ENCODE results near the gene CHCHD4.
A peak's percentile ranks its signal among the peaks of the same experiment; 100 is the strongest.

CHCHD4 gene

DNA sequence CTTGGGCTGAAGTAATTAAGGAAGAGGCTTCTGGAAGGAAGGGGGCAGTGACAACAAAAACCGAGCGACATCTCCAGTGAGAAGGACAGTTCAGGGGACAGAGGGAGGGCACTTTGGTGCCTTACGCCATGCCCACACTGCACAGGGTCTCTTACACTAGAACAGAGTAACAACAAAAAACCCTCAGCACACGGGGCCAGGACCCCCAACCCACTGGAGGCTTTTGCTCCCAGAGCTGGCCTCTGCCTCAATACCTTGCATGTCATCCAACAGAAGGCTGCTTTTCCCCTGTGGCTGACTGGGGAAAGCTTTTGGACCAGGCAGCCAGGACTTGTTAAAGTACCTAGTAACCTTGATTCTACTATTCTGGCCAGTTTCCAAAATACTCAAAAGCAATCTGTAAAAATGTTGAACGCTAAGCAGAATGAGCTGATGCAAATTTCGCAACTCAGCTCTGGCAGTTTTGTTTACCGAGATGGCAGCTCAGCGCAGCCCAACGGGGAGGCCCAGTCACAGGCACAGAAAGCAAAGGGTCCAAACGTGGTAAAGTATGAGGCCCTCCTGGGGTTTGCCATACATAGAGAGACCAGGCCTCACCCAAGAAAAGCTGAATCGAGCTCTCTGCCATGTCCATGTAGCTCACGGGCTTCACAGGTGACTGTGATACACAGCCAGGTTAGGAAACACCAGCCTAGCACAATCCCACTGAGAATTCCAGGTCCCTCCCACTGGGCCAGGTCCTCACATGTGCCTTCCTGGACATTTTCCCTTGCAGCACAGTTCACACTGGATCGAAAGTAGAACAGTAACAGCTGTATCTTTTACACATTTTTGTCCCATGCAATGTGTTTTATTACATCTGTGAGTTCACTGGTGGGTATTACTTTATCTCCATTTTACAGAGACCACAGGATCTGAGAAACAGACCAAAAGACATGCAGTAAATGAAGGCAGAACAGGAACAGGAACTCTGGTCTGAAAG lies 6.0 kb downstream of the CHCHD4 start (continued):
- TF ChIP-seq, protein P1, sequence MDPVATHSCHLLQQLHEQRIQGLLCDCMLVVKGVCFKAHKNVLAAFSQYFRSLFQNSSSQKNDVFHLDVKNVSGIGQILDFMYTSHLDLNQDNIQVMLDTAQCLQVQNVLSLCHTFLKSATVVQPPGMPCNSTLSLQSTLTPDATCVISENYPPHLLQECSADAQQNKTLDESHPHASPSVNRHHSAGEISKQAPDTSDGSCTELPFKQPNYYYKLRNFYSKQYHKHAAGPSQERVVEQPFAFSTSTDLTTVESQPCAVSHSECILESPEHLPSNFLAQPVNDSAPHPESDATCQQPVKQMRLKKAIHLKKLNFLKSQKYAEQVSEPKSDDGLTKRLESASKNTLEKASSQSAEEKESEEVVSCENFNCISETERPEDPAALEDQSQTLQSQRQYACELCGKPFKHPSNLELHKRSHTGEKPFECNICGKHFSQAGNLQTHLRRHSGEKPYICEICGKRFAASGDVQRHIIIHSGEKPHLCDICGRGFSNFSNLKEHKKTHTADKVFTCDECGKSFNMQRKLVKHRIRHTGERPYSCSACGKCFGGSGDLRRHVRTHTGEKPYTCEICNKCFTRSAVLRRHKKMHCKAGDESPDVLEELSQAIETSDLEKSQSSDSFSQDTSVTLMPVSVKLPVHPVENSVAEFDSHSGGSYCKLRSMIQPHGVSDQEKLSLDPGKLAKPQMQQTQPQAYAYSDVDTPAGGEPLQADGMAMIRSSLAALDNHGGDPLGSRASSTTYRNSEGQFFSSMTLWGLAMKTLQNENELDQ (tag by site-specific recombination; IDR thresholded peaks at IDR 0.05; ENCODE audit: low read depth), result no peak
- TF ChIP-seq ZNF626 (tag by site-specific recombination; IDR thresholded peaks at IDR 0.05), result no peak
- 0 out of 2 replicates have a peak, but pooled peaks have one; percentile 10 for TF ChIP-seq ZNF335 (tag by site-specific recombination; conservative IDR thresholded peaks at IDR 0.05)
- no peak for TF ChIP-seq GLIS1 (tag by site-specific recombination; IDR thresholded peaks at IDR 0.05)
- TF ChIP-seq, protein P2, sequence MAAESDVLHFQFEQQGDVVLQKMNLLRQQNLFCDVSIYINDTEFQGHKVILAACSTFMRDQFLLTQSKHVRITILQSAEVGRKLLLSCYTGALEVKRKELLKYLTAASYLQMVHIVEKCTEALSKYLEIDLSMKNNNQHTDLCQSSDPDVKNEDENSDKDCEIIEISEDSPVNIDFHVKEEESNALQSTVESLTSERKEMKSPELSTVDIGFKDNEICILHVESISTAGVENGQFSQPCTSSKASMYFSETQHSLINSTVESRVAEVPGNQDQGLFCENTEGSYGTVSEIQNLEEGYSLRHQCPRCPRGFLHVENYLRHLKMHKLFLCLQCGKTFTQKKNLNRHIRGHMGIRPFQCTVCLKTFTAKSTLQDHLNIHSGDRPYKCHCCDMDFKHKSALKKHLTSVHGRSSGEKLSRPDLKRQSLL (tag by site-specific recombination; IDR thresholded peaks at IDR 0.05), result no peak
- TF ChIP-seq SETDB1 (IDR thresholded peaks at IDR 0.05; ENCODE audit: insufficient read length, low read length), result no peak
- TF ChIP-seq, protein P3, sequence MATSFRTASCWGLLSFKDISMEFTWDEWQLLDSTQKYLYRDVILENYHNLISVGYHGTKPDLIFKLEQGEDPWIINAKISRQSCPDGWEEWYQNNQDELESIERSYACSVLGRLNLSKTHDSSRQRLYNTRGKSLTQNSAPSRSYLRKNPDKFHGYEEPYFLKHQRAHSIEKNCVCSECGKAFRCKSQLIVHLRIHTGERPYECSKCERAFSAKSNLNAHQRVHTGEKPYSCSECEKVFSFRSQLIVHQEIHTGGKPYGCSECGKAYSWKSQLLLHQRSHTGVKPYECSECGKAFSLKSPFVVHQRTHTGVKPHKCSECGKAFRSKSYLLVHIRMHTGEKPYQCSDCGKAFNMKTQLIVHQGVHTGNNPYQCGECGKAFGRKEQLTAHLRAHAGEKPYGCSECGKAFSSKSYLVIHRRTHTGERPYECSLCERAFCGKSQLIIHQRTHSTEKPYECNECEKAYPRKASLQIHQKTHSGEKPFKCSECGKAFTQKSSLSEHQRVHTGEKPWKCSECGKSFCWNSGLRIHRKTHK (tag by site-specific recombination; IDR thresholded peaks at IDR 0.05), result no peak

DNA sequence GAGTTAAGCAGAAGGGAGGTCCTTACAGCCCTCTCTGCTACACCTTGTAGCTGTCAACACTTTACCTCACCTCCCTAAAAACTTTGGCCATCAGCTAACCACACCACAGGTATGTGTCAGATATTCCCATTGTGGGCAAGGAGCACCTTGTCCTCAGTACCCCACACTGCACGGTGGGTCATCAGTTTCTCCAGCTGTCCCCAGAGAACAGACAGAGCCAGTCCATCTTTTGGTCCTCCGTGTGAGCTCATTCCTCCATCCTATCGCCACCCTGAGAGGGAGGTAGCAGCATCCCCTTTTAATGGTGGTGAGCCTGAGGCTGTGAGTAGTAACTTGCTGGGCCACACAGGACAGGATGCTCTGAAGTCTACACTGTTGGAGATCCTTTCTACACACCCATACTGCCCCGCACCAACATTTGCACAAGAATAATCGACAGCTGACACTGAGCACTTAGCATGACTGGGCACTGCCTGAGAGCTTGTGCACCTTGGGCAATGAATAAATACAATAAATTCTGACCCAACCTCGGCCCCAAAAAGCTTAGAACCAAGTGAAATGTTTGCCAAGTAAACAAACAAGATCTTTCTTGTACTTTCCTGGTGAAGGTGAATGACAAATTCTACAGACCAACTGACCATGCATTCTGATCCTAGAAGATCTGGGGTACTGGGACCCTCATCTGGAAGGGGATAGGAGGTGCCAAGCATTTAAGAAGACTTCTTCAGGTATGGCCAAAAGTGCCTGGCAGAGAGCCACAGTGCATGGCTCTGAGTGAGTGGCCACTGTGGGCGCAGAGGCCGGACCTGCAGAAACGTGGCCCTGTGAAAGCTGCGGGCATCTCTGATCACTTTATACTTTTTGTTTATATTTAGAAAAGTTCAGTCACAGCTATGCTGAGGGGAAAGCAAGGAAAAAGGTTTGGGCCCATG lies 6.9 kb downstream of the CHCHD4 start:
- TF ChIP-seq, protein P4, sequence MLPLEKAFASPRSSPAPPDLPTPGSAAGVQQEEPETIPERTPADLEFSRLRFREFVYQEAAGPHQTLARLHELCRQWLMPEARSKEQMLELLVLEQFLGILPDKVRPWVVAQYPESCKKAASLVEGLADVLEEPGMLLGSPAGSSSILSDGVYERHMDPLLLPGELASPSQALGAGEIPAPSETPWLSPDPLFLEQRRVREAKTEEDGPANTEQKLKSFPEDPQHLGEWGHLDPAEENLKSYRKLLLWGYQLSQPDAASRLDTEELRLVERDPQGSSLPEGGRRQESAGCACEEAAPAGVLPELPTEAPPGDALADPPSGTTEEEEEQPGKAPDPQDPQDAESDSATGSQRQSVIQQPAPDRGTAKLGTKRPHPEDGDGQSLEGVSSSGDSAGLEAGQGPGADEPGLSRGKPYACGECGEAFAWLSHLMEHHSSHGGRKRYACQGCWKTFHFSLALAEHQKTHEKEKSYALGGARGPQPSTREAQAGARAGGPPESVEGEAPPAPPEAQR (tag by site-specific recombination; IDR thresholded peaks at IDR 0.05), result no peak
- TF ChIP-seq ZNF585B (tag by site-specific recombination; IDR thresholded peaks at IDR 0.05) (no peak), ZNF211 (tag by site-specific recombination; IDR thresholded peaks at IDR 0.05; ENCODE audit: low read depth) (no peak), KLF16 (tag by site-specific recombination; IDR thresholded peaks at IDR 0.05) (no peak), ZNF792 (tag by site-specific recombination; IDR thresholded peaks at IDR 0.05) (no peak), SCRT1 (tag by site-specific recombination; IDR thresholded peaks at IDR 0.05; ENCODE audit: borderline replicate concordance) (no peak)
- TF ChIP-seq, protein P5, sequence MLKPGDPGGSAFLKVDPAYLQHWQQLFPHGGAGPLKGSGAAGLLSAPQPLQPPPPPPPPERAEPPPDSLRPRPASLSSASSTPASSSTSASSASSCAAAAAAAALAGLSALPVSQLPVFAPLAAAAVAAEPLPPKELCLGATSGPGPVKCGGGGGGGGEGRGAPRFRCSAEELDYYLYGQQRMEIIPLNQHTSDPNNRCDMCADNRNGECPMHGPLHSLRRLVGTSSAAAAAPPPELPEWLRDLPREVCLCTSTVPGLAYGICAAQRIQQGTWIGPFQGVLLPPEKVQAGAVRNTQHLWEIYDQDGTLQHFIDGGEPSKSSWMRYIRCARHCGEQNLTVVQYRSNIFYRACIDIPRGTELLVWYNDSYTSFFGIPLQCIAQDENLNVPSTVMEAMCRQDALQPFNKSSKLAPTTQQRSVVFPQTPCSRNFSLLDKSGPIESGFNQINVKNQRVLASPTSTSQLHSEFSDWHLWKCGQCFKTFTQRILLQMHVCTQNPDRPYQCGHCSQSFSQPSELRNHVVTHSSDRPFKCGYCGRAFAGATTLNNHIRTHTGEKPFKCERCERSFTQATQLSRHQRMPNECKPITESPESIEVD (tag by site-specific recombination; IDR thresholded peaks at IDR 0.05), result no peak
- no peak overlapping the region for H3K27ac ChIP-seq (ENCODE audit: extremely low read depth, low read depth, low read length)
- POLR2A ChIA-PET, result no interaction called here
- peaks cover 4 to 77% of the 10 kb centered on the region in 2 experiments; a peak in 1 of 3 replicates for H3K36me3 ChIP-seq (ENCODE audit: control insufficient read depth in 2 of 2, insufficient read depth in 1 of 2, low read length in 2 of 2)
- H3K4me1 ChIP-seq (ENCODE audit: control insufficient read depth, insufficient read depth, low read length), result no peaks in the 10 kb centered on the region
- CTCF ChIA-PET, result interaction anchor here (0.6 kb wide), 1 partner anchor 350 kb away, joined by 4 read pairs; no protein-coding TSS in a partner anchor
- no peak overlapping the region for H3K4me3 ChIP-seq (ENCODE audit: low read depth, low read length)
- H3K9me3 ChIP-seq (ENCODE audit: control insufficient read depth, insufficient read depth, low read depth, low read length), result no peaks in the 10 kb centered on the region

Measured in HEK293 (cell line).